Fibroblast of lung (primary cell): Measurements from ENCODE around the gene FNDC3B. TPM values are rescaled to one million over a fixed set of nuclear protein-coding genes. Genes with fewer than 3 reads are reported as not detected.

Experiments used
- DNase-seq, 2 donors: peaks; one replicate each; pipeline versions ENCODE4 v3.0.0 to v3.0.0-alpha.2; 2010; ENCODE audit warnings: low read depth in 2 of 2
- H2AFZ ChIP-seq: 2 replicates; pipeline ENCODE4 v1.5.1; 2012; ENCODE audit warnings: low read length, control low read depth, inconsistent platforms
- H3K27ac ChIP-seq: 2 replicates; pipeline ENCODE4 v1.5.1; 2011; ENCODE audit warnings: low read length, control low read depth; ENCODE audit not compliant: insufficient read depth
- H3K27me3 ChIP-seq: 2 replicates; pipeline ENCODE4 v1.5.1; 2011; ENCODE audit warnings: mild to moderate bottlenecking, low read length; ENCODE audit not compliant: control insufficient read depth, insufficient read depth
- H3K36me3 ChIP-seq: 2 replicates; pipeline ENCODE4 v1.5.1; 2011; ENCODE audit warnings: low read length; ENCODE audit not compliant: control insufficient read depth, insufficient read depth
- H3K4me1 ChIP-seq: 2 replicates; pipeline ENCODE4 v1.5.1; 2011; ENCODE audit warnings: low read length; ENCODE audit not compliant: control insufficient read depth, insufficient read depth; ENCODE audit errors: extremely low read depth
- H3K4me2 ChIP-seq: 2 replicates; pipeline ENCODE4 v1.5.1; 2011; ENCODE audit warnings: low read length, control low read depth; ENCODE audit not compliant: insufficient read depth; ENCODE audit errors: extremely low read depth
- H3K4me3 ChIP-seq, 4 experiments: fragments of 200-600 bp in 1 of 4; sonication (generic) in 1 of 4; replicated peaks in 1 of 4; 2 replicates each; pipeline ENCODE4 v1.5.1; 2011 to 2016; ENCODE audit warnings: low read length in 4 of 4, low read depth in 3 of 4, mild to moderate bottlenecking in 3 of 4, control low read depth in 2 of 4, inconsistent platforms in 1 of 4, mixed read lengths in 1 of 4; ENCODE audit not compliant: insufficient read depth in 1 of 4; ENCODE audit errors: control extremely low read depth in 1 of 4
- H3K79me2 ChIP-seq: 2 replicates; pipeline ENCODE4 v1.5.1; 2012; ENCODE audit warnings: mild to moderate bottlenecking, low read length, inconsistent platforms; ENCODE audit not compliant: control insufficient read depth, insufficient read depth
- H3K9ac ChIP-seq: 2 replicates; pipeline ENCODE4 v1.5.1; 2011; ENCODE audit warnings: mild to moderate bottlenecking, low read length, control low read depth; ENCODE audit not compliant: insufficient read depth
- H3K9me3 ChIP-seq: 2 replicates; pipeline ENCODE4 v1.5.1; 2012; ENCODE audit warnings: low read depth, low read length; ENCODE audit not compliant: control insufficient read depth, insufficient read depth
- H4K20me1 ChIP-seq: 2 replicates; pipeline ENCODE4 v1.5.1; 2011; ENCODE audit warnings: low read length; ENCODE audit not compliant: control insufficient read depth, insufficient read depth; ENCODE audit errors: extremely low read depth
- CTCF ChIP-seq, 2 donors: IDR thresholded peaks in 1 of 2; conservative IDR thresholded peaks in 1 of 2; 1 replicate in 1 of 2; 2 replicates in 1 of 2; pipeline ENCODE4 v1.5.1; 2011 to 2012; ENCODE audit warnings: low read length in 2 of 2, control low read depth in 1 of 2, inconsistent platforms in 1 of 2, low read depth in 1 of 2, mild to moderate bottlenecking in 1 of 2
- EZH2 ChIP-seq: IDR thresholded peaks from 2 replicates; pipeline ENCODE4 v1.5.1; 2012; ENCODE audit warnings: low read length, control low read depth, mild to moderate bottlenecking; ENCODE audit errors: missing control alignments
- polyA plus RNA-seq, 2 donors: library from polyadenylated mRNA; depleted of rRNA in 1 of 2; stranded (reverse) in 1 of 2; unstranded in 1 of 2; fragments of >200 nt; gene quantifications; 2 replicates each; pipeline ENCODE4 v1.2.1, GENCODE V29; 2011 to 2012; ENCODE audit warnings: missing spikeins in 1 of 2
- total RNA-seq: library from RNA; depleted of rRNA; stranded (reverse); fragments of >200 nt; gene quantifications from 2 replicates; pipeline ENCODE4 v1.2.1, GENCODE V29; 2014

Gene FNDC3B
- total and polyA plus RNA-seq, 2 donors (not counting 1 experiment from before 2014, with no cell fraction given), result 26.1 to 76.8 TPM

DNA sequence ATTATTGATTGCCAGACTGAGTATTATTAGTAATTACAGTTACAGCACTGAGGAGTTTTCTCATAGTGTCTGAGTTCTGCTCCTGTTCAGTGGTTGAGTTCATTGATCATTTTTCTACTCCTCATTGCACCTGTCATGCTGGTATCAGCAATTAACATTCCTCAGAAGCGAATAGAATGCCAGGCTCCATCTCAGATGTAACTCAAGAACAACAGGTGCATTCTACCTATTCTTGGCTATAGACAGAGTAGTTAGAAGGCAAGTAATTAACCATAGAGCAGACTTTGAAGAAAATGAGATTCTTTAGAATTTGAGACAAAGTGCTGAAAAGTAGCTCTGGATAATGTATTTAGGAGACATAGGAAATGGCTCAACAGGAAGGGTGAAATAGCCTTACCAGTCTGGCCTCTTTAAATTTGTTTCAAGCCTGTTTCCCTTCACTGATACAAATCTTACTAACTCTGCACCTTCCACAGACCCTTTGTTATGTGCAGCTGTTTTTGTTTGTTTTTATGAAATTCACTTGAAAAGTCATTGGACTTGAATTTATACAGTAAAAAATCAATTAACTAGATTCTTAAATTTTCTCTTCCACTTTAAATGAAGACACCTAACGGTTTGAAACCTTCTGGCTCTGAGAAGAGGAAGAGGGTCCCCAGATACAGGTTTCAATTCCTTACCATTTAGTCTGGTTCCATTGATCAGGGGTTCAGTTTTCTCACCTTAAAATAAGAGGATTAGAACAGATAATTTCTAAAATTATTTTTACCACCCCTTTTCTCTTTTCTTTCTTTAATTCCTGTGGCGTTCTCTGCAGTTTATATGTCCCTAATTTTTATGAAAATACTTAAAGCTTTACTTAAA is 109.6 kb downstream of the FNDC3B start:
- Histone ChIP-seq H3K4me2 (no peak overlapping the region), H3K27ac (no peak overlapping the region), H3K36me3 (no peaks in the 10 kb centered on the region), H3K4me1 (peaks cover 18% of the 10 kb centered on the region), H3K9ac (no peak overlapping the region), H2AFZ (no peak overlapping the region), H3K9me3 (no peaks in the 10 kb centered on the region), H3K4me3 (no peak overlapping the region), H4K20me1 (no peaks in the 10 kb centered on the region), H3K79me2 (peaks cover 67% of the 10 kb centered on the region), H3K27me3 (no peaks in the 10 kb centered on the region)
- no peak for DNase-seq
- TF ChIP-seq CTCF (conservative IDR thresholded peaks at IDR 0.05 in 1 of 2, IDR thresholded peaks at IDR 0.05 in 1 of 2; ENCODE audit: low read depth in 1 of 2, low read length in 2 of 2) (no peak), EZH2 (no peak)

DNA sequence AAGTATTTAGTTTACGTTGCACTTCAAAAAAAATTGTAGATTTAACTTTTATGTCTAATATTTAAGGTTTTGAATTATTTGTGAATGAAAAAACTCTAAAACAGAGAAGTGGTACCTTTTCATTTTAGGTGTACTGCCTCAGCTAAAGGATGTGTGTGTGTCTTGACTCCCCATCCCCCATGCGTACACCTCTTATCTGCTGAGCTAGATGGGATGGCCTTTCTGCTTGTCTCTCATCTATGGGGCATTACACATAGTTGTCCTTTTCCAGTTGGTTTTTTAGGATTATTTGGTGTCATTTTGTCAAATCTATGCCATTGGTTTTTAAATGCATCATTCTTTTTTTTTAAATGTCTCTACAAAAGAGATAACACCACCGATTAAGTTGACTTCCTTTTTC is 110.9 kb downstream of the FNDC3B start:
- Histone ChIP-seq H3K4me3 (no peak overlapping the region), H4K20me1 (no peaks in the 10 kb centered on the region), H3K36me3 (no peaks in the 10 kb centered on the region), H2AFZ (no peak overlapping the region), H3K4me1 (peaks cover 19% of the 10 kb centered on the region), H3K79me2 (peaks cover 68% of the 10 kb centered on the region), H3K4me2 (no peak overlapping the region), H3K27me3 (no peaks in the 10 kb centered on the region), H3K27ac (no peak overlapping the region), H3K9me3 (no peaks in the 10 kb centered on the region), H3K9ac (no peak overlapping the region)
- no peak for TF ChIP-seq EZH2
- no peak for TF ChIP-seq CTCF (conservative IDR thresholded peaks at IDR 0.05 in 1 of 2, IDR thresholded peaks at IDR 0.05 in 1 of 2; ENCODE audit: low read depth in 1 of 2, low read length in 2 of 2)
- DNase-seq, result no peak

DNA sequence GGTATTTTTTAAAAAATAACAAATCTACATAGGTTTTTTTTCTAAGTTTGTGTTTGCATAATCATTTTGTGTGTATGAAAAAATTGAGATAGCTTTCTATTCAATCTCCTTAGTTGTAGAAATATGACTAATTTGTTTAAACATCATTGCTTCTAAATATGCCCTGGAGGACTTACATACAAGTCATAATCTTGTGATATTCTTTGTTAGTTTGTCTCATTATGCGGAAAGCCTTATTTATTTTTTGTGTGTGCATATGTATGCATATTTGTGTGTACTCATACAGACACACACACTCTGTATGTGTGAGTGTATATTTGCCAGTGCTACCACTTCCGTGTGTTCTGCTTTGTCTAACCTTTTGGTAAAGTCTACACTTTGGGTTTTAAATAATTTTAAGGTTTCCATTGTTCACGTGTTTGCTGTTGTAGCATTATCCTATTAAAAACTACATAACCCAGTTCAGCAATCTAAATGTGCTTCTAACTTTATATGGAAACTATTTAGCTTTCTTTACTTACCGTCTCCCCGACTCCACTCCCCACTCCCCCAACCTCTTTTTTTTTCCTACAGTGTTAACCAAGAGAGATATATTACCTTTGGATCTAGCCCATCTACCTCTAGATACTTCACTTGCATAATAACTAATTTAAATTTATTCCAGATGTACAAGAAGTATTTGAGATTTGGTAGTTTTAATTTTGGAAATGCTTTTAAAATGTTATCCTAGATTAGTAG is 111.7 kb downstream of the FNDC3B start:
- H2AFZ ChIP-seq, result no peak overlapping the region
- H3K4me3 ChIP-seq, result no peak overlapping the region
- H4K20me1 ChIP-seq, result no peaks in the 10 kb centered on the region
- H3K36me3 ChIP-seq, result no peaks in the 10 kb centered on the region
- TF ChIP-seq EZH2, result no peak
- TF ChIP-seq CTCF (conservative IDR thresholded peaks at IDR 0.05 in 1 of 2, IDR thresholded peaks at IDR 0.05 in 1 of 2; ENCODE audit: low read depth in 1 of 2, low read length in 2 of 2), result no peak
- H3K9ac ChIP-seq, result no peak overlapping the region
- H3K4me2 ChIP-seq, result no peak overlapping the region
- H3K27me3 ChIP-seq, result no peaks in the 10 kb centered on the region
- no peak for DNase-seq
- H3K27ac ChIP-seq, result no peak overlapping the region
- H3K79me2 ChIP-seq, result peaks cover 73% of the 10 kb centered on the region
- no peaks in the 10 kb centered on the region for H3K9me3 ChIP-seq
- H3K4me1 ChIP-seq, result peaks cover 19% of the 10 kb centered on the region
